NCI-H345 treated with DMSO at 0.1 percent for 48 hours (cell line): Measurements from ENCODE around the gene FAM78B.

Experiments used
- DNase-seq: peaks from one replicate; lab custom pipeline; 2025; ENCODE audit not compliant: unreplicated experiment; lab: John Stamatoyannopoulos, UW

Gene FAM78B

GRCh38 chr1:166166698-166167571 lies at the start of gene FAM78B:
TSS of gene FAM78B (minus strand) at chr1:166167001. CDS start at chr1:166166248, 753 bp downstream.
- peak; percentile 33 for DNase-seq

GRCh38 chr1:166202546-166202945 lies 35.7 kb upstream of the FAM78B start:
- no peak for DNase-seq

GRCh38 chr1:166200743-166201142 lies 33.9 kb upstream of the FAM78B start:
- no peak for DNase-seq

- no peak for DNase-seq
Observed at GRCh38 chr1:166197597-166197996, 30.8 kb upstream of the FAM78B start.

GRCh38 chr1:166197141-166197540 lies 30.3 kb upstream of the FAM78B start:
- DNase-seq = no peak

- no peak for DNase-seq
Observed at GRCh38 chr1:166193057-166193698, 26.4 kb upstream of the FAM78B start.

- DNase-seq = no peak
Observed at GRCh38 chr1:166190400-166190799, 23.6 kb upstream of the FAM78B start.

- DNase-seq = no peak
Observed at GRCh38 chr1:166189126-166189525, 22.3 kb upstream of the FAM78B start.

- DNase-seq = no peak
Observed at GRCh38 chr1:166185526-166185925, 18.7 kb upstream of the FAM78B start.

GRCh38 chr1:166184897-166185296 lies 18.1 kb upstream of the FAM78B start:
- no peak for DNase-seq

GRCh38 chr1:166184012-166184411 lies 17.2 kb upstream of the FAM78B start:
- no peak for DNase-seq

- no peak for DNase-seq
Observed at GRCh38 chr1:166182281-166182680, 15.5 kb upstream of the FAM78B start.

GRCh38 chr1:166176416-166176815 lies 9.6 kb upstream of the FAM78B start:
- no peak for DNase-seq

GRCh38 chr1:166175032-166175431 lies 8.2 kb upstream of the FAM78B start:
- no peak for DNase-seq

GRCh38 chr1:166174108-166174507 lies 7.3 kb upstream of the FAM78B start:
- no peak for DNase-seq

GRCh38 chr1:166172106-166172505 lies 5.3 kb upstream of the FAM78B start:
- no peak for DNase-seq

- DNase-seq = no peak
Observed at GRCh38 chr1:166170726-166171125, 3.9 kb upstream of the FAM78B start.

- no peak for DNase-seq
Observed at GRCh38 chr1:166170075-166170474, 3.3 kb upstream of the FAM78B start.

- DNase-seq = no peak
Observed at GRCh38 chr1:166169182-166169581, 2.4 kb upstream of the FAM78B start.

- no peak for DNase-seq
Observed at GRCh38 chr1:166167572-166167925, 748 bp upstream of the FAM78B start.

GRCh38 chr1:166166329-166166697 lies 488 bp downstream of the FAM78B start:
- DNase-seq = no peak

- DNase-seq = no peak
Observed at GRCh38 chr1:166165661-166166328, 1.0 kb downstream of the FAM78B start.
